Neuronal stem cell (in vitro differentiated cells): ENCODE measurements around the gene PSORS1C1.

Experiments used
- DNase-seq: peaks from one replicate; pipeline ENCODE4 v3.0.0-alpha.2; 2013; ENCODE audit warnings: low spot score
- H2AFZ ChIP-seq: one replicate; pipeline ENCODE4 v1.6.1; 2013; ENCODE audit warnings: mild to moderate bottlenecking, low read length, inconsistent platforms
- H2AK5ac ChIP-seq: 2 replicates; pipeline ENCODE4 v1.6.1; 2013; ENCODE audit warnings: low read depth, mild to moderate bottlenecking, inconsistent platforms, low read length, moderate library complexity, mixed read lengths
- H2BK120ac ChIP-seq: 2 replicates; pipeline ENCODE4 v1.6.1; 2013; ENCODE audit warnings: low read depth, mild to moderate bottlenecking, inconsistent platforms, low read length, moderate library complexity, mixed read lengths
- H2BK12ac ChIP-seq: one replicate; pipeline ENCODE4 v1.6.1; 2013; ENCODE audit warnings: low read length, inconsistent platforms
- H2BK15ac ChIP-seq: 2 replicates; pipeline ENCODE4 v1.6.1; 2013; ENCODE audit warnings: mild to moderate bottlenecking, low read length, inconsistent platforms, mixed read lengths
- H2BK5ac ChIP-seq: one replicate; pipeline ENCODE4 v1.6.1; 2013; ENCODE audit warnings: inconsistent platforms, mild to moderate bottlenecking, low read length, moderate library complexity
- H3K14ac ChIP-seq: one replicate; pipeline ENCODE4 v1.6.1; 2013; ENCODE audit warnings: low read length, inconsistent platforms
- H3K18ac ChIP-seq: 2 replicates; pipeline ENCODE4 v1.6.1; 2013; ENCODE audit warnings: low read length, inconsistent platforms
- H3K23ac ChIP-seq: 2 replicates; pipeline ENCODE4 v1.6.1; 2013; ENCODE audit warnings: low read depth, mild to moderate bottlenecking, mixed read lengths, low read length, inconsistent platforms; ENCODE audit not compliant: poor library complexity
- H3K27ac ChIP-seq: replicated peaks from 3 replicates; pipeline ENCODE4 v1.5.1; 2013; ENCODE audit warnings: low read length, inconsistent platforms
- H3K27me3 ChIP-seq, 3 experiments: 2 replicates each; pipeline ENCODE4 v1.6.1; 2013; ENCODE audit warnings: low read length in 3 of 3, mild to moderate bottlenecking in 2 of 3, inconsistent platforms in 1 of 3, low read depth in 1 of 3, mixed read lengths in 1 of 3, moderate library complexity in 1 of 3; ENCODE audit not compliant: control insufficient read depth in 3 of 3, insufficient read depth in 3 of 3
- H3K36me3 ChIP-seq, 2 donors: replicated peaks in 1 of 2; 2 replicates each; pipeline ENCODE4 v1.6.1; 2013; ENCODE audit warnings: low read length in 2 of 2; ENCODE audit not compliant: control insufficient read depth in 2 of 2, insufficient read depth in 2 of 2
- H3K4ac ChIP-seq: 2 replicates; pipeline ENCODE4 v1.6.1; 2013; ENCODE audit warnings: inconsistent platforms, mild to moderate bottlenecking, low read length, moderate library complexity
- H3K4me1 ChIP-seq, 2 donors: 1 replicate in 1 of 2; 2 replicates in 1 of 2; pipeline ENCODE4 v1.6.1; 2013; ENCODE audit warnings: low read length in 2 of 2, low read depth in 1 of 2; ENCODE audit not compliant: control insufficient read depth in 2 of 2, insufficient read depth in 1 of 2
- H3K4me2 ChIP-seq: one replicate; pipeline ENCODE4 v1.6.1; 2013; ENCODE audit warnings: mild to moderate bottlenecking, low read length, inconsistent platforms; ENCODE audit not compliant: insufficient read depth, poor library complexity, severe bottlenecking
- H3K4me3 ChIP-seq, 2 donors: 2 replicates each; pipeline ENCODE4 v1.5.1; 2013; ENCODE audit warnings: low read length in 2 of 2, mild to moderate bottlenecking in 2 of 2, inconsistent platforms in 1 of 2, moderate library complexity in 1 of 2
- H3K79me1 ChIP-seq: one replicate; pipeline ENCODE4 v1.6.1; 2013; ENCODE audit warnings: low read depth, mild to moderate bottlenecking, inconsistent platforms, low read length, moderate library complexity
- H3K9ac ChIP-seq: one replicate; pipeline ENCODE4 v1.6.1; 2013; ENCODE audit warnings: mild to moderate bottlenecking, low read depth, low read length, inconsistent platforms; ENCODE audit not compliant: poor library complexity
- H3K9me3 ChIP-seq, 2 donors: replicated peaks in 1 of 2; 2 replicates each; pipeline versions ENCODE3 to v1.6.1; 2013; ENCODE audit warnings: low read length in 2 of 2, mild to moderate bottlenecking in 2 of 2, inconsistent platforms in 1 of 2, low read depth in 1 of 2, mixed read lengths in 1 of 2, moderate library complexity in 1 of 2; ENCODE audit not compliant: control insufficient read depth in 2 of 2, insufficient read depth in 1 of 2
- H4K8ac ChIP-seq: one replicate; pipeline ENCODE4 v1.6.1; 2013; ENCODE audit warnings: low read depth, mild to moderate bottlenecking, inconsistent platforms, low read length, moderate library complexity
- H4K91ac ChIP-seq: one replicate; pipeline ENCODE4 v1.6.1; 2013; ENCODE audit warnings: low read length, low read depth, mild to moderate bottlenecking, inconsistent platforms; ENCODE audit not compliant: poor library complexity
- WGBS, 2 donors: extraction: QIAGEN DNeasy Blood & Tissue Kit; methylation state at CpG; one replicate each; pipeline ENCODE4 v1.1.7; 2013; ENCODE audit warnings: missing lambda C conversion rate in 2 of 2, mixed read lengths in 1 of 2; ENCODE audit not compliant: insufficient read length in 2 of 2, insufficient replicate concordance in 1 of 2; ENCODE audit errors: extremely low coverage in 2 of 2; 5-methylcytosine and 5-hydroxymethylcytosine counted together

The PSORS1C1 gene

DNA sequence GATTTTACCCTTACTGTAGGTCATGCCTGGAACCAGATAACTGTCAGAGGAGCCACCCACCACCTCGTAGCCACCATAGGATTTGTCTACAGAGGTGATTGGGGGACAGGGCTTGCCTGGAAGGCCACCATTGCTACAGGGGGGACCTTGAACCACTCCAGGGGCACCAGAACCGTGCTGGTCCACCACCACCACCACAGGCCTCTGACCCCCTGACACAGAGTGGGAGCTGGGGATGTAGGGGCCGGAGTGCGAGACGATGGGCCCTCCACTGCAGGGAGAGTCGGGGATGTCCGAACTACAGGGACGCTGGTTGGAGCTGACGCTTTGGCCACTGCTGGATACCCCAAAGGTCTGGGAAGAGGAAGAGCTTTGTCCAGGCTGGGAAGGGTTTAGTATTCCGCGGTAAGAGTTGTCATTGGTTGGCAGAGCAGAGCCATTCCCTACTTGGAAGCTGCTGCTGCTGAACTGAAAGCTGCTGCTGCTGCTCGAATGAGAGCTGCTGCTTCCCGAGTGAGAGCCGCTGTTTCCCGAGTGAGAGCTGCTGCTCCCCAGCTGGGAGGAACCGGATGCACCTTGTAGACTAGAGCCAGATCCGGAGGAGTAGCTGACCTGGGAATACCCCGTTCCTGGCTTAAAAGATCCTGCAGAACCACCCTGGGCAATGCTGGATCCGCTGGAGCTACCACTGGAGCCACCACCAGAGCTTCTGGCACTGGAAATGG, 2.2 kb downstream of the PSORS1C1 start:
- H2AK5ac ChIP-seq = no peak overlapping the region
- H3K23ac ChIP-seq = no peak overlapping the region
- peaks cover 0 to 9% of the 10 kb centered on the region in 2 donors for H3K4me1 ChIP-seq
- H3K27me3 ChIP-seq = peaks cover 0 to 38% (median 0%) of the 10 kb centered on the region in 3 experiments
- no peak overlapping the region for H3K4ac ChIP-seq
- H3K4me2 ChIP-seq = no peak overlapping the region
- no peak overlapping the region for H2BK15ac ChIP-seq
- H3K27ac ChIP-seq = no peak overlapping the region
- H3K9ac ChIP-seq = no peak overlapping the region
- peak overlapping the region; percentile 15 for H3K18ac ChIP-seq
- no peaks in the 10 kb centered on the region for H3K79me1 ChIP-seq
- no peak overlapping the region for H3K14ac ChIP-seq
- no peak overlapping the region for H3K4me3 ChIP-seq
- WGBS, 2 donors = no CpG with 5 or more reads among the region's 19 CpGs
- H4K8ac ChIP-seq = no peak overlapping the region
- no peak overlapping the region for H2BK12ac ChIP-seq
- H3K9me3 ChIP-seq = no peaks in the 10 kb centered on the region
- no peak overlapping the region for H4K91ac ChIP-seq
- H3K36me3 ChIP-seq = no peaks in the 10 kb centered on the region
- H2BK120ac ChIP-seq = no peak overlapping the region
- DNase-seq = no peak
- H2AFZ ChIP-seq = no peak overlapping the region
- H2BK5ac ChIP-seq = no peak overlapping the region

- H3K4ac ChIP-seq = no peak overlapping the region
Measured at GRCh38 chr6:31118178-31118577, 3.6 kb downstream of the PSORS1C1 start.

DNA sequence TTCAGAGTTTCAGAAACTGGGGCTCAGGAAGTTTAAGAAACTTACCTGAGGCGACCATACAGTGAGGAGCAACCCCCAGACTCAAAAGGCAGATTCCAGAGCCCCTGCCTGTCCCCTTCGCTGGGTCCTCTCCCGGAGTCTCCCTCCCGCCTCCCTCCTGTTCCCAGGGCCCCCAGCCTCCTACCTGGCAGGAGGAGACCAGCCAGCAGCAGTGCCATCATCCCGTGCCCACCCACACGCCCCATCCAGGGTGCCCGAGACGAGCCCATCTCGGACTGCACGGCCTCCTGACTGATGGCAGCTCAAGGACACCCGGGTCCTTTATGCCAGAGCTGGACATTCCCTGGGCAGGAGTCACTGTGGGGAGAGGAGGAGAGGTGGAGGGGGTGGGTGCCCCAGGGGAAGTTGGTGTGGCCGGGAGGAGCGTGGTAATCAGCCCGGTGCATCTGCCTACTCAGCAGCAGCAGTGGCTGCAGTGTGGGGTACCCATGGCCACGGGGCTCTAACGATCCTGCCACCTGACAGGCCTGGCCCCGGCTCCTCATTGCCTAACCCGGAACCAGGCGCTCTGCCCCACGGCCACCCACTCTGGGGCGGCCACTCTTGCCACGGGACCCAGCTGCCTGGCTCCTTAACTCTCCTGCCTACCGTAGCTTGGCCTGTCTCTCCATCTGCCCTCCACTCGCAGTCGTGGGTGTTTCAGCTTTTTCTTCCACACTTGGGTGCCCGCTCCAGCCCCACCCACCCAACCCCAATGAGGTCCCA, 5.7 kb downstream of the PSORS1C1 start, which contains the start of gene CDSN:
Gene CDSN, minus strand, starts transcription at position 296 of the 765 bp plus-strand sequence. Its CDS starts 27 bp downstream, at position 269.
- Histone ChIP-seq H2BK15ac (peak within 1 kb of the TSS; percentile 45), H3K18ac (peak within 1 kb of the TSS; percentile 60), H3K4me2 (no peak within 1 kb of the TSS), H2AK5ac (no peak within 1 kb of the TSS), H3K4me1 (peaks cover 3 to 10% of the 10 kb centered on the region in 2 donors), H4K8ac (peak within 1 kb of the TSS; percentile 57), H3K4ac (peak within 1 kb of the TSS; percentile 58), H3K27ac (no peak within 1 kb of the TSS), H3K9ac (peak within 1 kb of the TSS; percentile 36), H2BK120ac (peak within 1 kb of the TSS; percentile 26), H3K27me3 (peaks cover 0 to 32% (median 0%) of the 10 kb centered on the region in 3 experiments), H3K4me3 (no peak within 1 kb of the TSS), H2AFZ (no peak within 1 kb of the TSS), H2BK5ac (peak within 1 kb of the TSS; percentile 43), H3K23ac (peak within 1 kb of the TSS; percentile 61), H3K9me3 (no peaks in the 10 kb centered on the region), H3K79me1 (no peaks in the 10 kb centered on the region), H3K36me3 (no peaks in the 10 kb centered on the region), H4K91ac (no peak within 1 kb of the TSS), H3K14ac (peak within 1 kb of the TSS; percentile 79), H2BK12ac (peak within 1 kb of the TSS; percentile 68)
- DNase-seq = no peak
- no CpG with 5 or more reads among the region's 26 CpGs for WGBS, 2 donors

More at GRCh38 chr6:31118178-31118577, 3.6 kb downstream of the PSORS1C1 start:
- Histone ChIP-seq H3K36me3 (no peaks in the 10 kb centered on the region), H3K23ac (no peak overlapping the region), H3K79me1 (no peaks in the 10 kb centered on the region), H2BK5ac (no peak overlapping the region), H4K8ac (no peak overlapping the region), H2BK15ac (no peak overlapping the region), H3K4me2 (no peak overlapping the region), H3K4me3 (no peak overlapping the region), H3K18ac (no peak overlapping the region), H3K14ac (no peak overlapping the region), H2BK120ac (no peak overlapping the region), H3K9me3 (no peaks in the 10 kb centered on the region), H3K27me3 (peaks cover 0 to 31% (median 0%) of the 10 kb centered on the region in 3 experiments), H2AFZ (no peak overlapping the region), H2AK5ac (no peak overlapping the region), H3K4me1 (peaks cover 0 to 6% of the 10 kb centered on the region in 2 donors), H4K91ac (no peak overlapping the region), H3K9ac (no peak overlapping the region), H2BK12ac (no peak overlapping the region), H3K27ac (no peak overlapping the region)
- WGBS, 2 donors = no CpG with 5 or more reads among the region's 7 CpGs
- DNase-seq = no peak
